Osteocyte (in vitro differentiated cells): ENCODE data around the gene FAM24B. TPM values are rescaled to one million over a fixed set of nuclear protein-coding genes. Genes with fewer than 3 reads are reported as not detected.

ENCODE experiments used
- DNase-seq: peaks from one replicate; pipeline ENCODE4 v3.0.0; 2021; ENCODE audit warnings: mixed read lengths; ENCODE audit not compliant: unreplicated experiment; ENCODE audit errors: extremely low spot score
- H3K27ac Mint-ChIP-seq: one replicate; pipeline ENCODE4 v1.8.0; 2021; ENCODE audit warnings: mild to moderate bottlenecking, mixed read lengths; ENCODE audit not compliant: unreplicated experiment
- H3K27me3 Mint-ChIP-seq: one replicate; pipeline ENCODE4 v1.8.0; 2021; ENCODE audit warnings: mixed read lengths; ENCODE audit not compliant: unreplicated experiment
- H3K36me3 Mint-ChIP-seq: one replicate; pipeline ENCODE4 v1.8.0; 2021; ENCODE audit warnings: mixed read lengths; ENCODE audit not compliant: unreplicated experiment
- H3K4me1 Mint-ChIP-seq: one replicate; pipeline ENCODE4 v1.8.0; 2021; ENCODE audit warnings: mixed read lengths; ENCODE audit not compliant: unreplicated experiment
- H3K4me3 Mint-ChIP-seq: one replicate; pipeline ENCODE4 v1.8.0; 2021; ENCODE audit warnings: mild to moderate bottlenecking, moderate library complexity, mixed read lengths; ENCODE audit not compliant: unreplicated experiment
- H3K9me3 Mint-ChIP-seq: one replicate; pipeline ENCODE4 v1.8.0; 2021; ENCODE audit warnings: mixed read lengths; ENCODE audit not compliant: unreplicated experiment
- CTCF ChIP-seq: fragments of 200-600 bp; sonication (generic); IDR thresholded peaks from 2 replicates; pipeline ENCODE4 v1.5.0; 2021; ENCODE audit warnings: antibody characterized with exemption, mild to moderate bottlenecking, moderate library complexity
- total RNA-seq: library from RNA; stranded (reverse); gene quantifications from 2 replicates; pipeline ENCODE4 v1.2.1, GENCODE V29; 2021

FAM24B gene
- total RNA-seq, 1 donor from 2014 or later, result 0.70 TPM

- DNase-seq, result no peak
- Mint-ChIP-seq H3K4me3 (no peak overlapping the region), H3K27ac (no peak overlapping the region), H3K27me3 (peaks cover 19% of the 10 kb centered on the region), H3K4me1 (no peaks in the 10 kb centered on the region), H3K9me3 (no peaks in the 10 kb centered on the region), H3K36me3 (no peaks in the 10 kb centered on the region)
- no peak for TF ChIP-seq CTCF
Observed at GRCh38 chr10:122894261-122894944, 15.0 kb upstream of the FAM24B start.

GRCh38 chr10:122884166-122884565 lies 4.8 kb upstream of the FAM24B start:
- no peak for TF ChIP-seq CTCF
- Mint-ChIP-seq H3K36me3 (no peaks in the 10 kb centered on the region), H3K4me1 (no peaks in the 10 kb centered on the region), H3K27ac (no peak overlapping the region), H3K4me3 (no peak overlapping the region), H3K27me3 (peaks cover 20% of the 10 kb centered on the region), H3K9me3 (no peaks in the 10 kb centered on the region)
- no peak for DNase-seq

- TF ChIP-seq CTCF, result no peak
- Mint-ChIP-seq H3K36me3 (no peaks in the 10 kb centered on the region), H3K4me1 (no peaks in the 10 kb centered on the region)
Observed at GRCh38 chr10:122882766-122883165, 3.4 kb upstream of the FAM24B start.

GRCh38 chr10:122878799-122879338 lies 512 bp downstream of the FAM24B start:
- no peak overlapping the region for H3K4me3 Mint-ChIP-seq
- no peaks in the 10 kb centered on the region for H3K36me3 Mint-ChIP-seq
- H3K27me3 Mint-ChIP-seq, result peaks cover 6% of the 10 kb centered on the region
- no peak for DNase-seq
- H3K4me1 Mint-ChIP-seq, result peaks cover 7% of the 10 kb centered on the region
- no peak overlapping the region for H3K27ac Mint-ChIP-seq
- TF ChIP-seq CTCF, result no peak
- no peaks in the 10 kb centered on the region for H3K9me3 Mint-ChIP-seq

More at GRCh38 chr10:122882766-122883165, 3.4 kb upstream of the FAM24B start:
- Mint-ChIP-seq H3K27ac (no peak overlapping the region), H3K9me3 (no peaks in the 10 kb centered on the region), H3K27me3 (peaks cover 15% of the 10 kb centered on the region), H3K4me3 (no peak overlapping the region)
- DNase-seq, result no peak

GRCh38 chr10:122877264-122877663 lies 2.1 kb downstream of the FAM24B start:
- DNase-seq, result no peak
- Mint-ChIP-seq H3K27ac (no peak overlapping the region), H3K9me3 (no peaks in the 10 kb centered on the region), H3K4me3 (no peak overlapping the region), H3K36me3 (no peaks in the 10 kb centered on the region), H3K4me1 (peaks cover 7% of the 10 kb centered on the region), H3K27me3 (peaks cover 6% of the 10 kb centered on the region)
- TF ChIP-seq CTCF, result no peak
